H9 (cell line): Measurements from ENCODE around the gene CAT. TPM values are rescaled to one million over a fixed set of nuclear protein-coding genes. Genes with fewer than 3 reads are reported as not detected.

Experiments used
- DNase-seq: peaks from one replicate; pipeline ENCODE4 v3.0.0-alpha.2; 2017
- H2AFZ ChIP-seq: one replicate; pipeline ENCODE4 v1.6.1; 2013; ENCODE audit warnings: mild to moderate bottlenecking, low read length, control low read depth, moderate library complexity
- H2AK5ac ChIP-seq: 2 replicates; pipeline ENCODE4 v1.6.1; 2013; ENCODE audit warnings: low read length, control low read depth, mixed read lengths; ENCODE audit not compliant: insufficient read length
- H2BK120ac ChIP-seq: one replicate; pipeline ENCODE4 v1.6.1; 2013; ENCODE audit warnings: low read depth, mild to moderate bottlenecking, low read length, control low read depth, inconsistent platforms; ENCODE audit not compliant: poor library complexity, severe bottlenecking
- H2BK12ac ChIP-seq: 2 replicates; pipeline ENCODE4 v1.6.1; 2013; ENCODE audit warnings: low read length, control low read depth, mixed read lengths, low read depth; ENCODE audit not compliant: insufficient read length
- H2BK15ac ChIP-seq: 2 replicates; pipeline ENCODE4 v1.6.1; 2013; ENCODE audit warnings: low read depth, low read length, control low read depth
- H2BK20ac ChIP-seq: one replicate; pipeline ENCODE4 v1.6.1; 2013; ENCODE audit warnings: low read depth, mild to moderate bottlenecking, low read length, control low read depth, inconsistent platforms; ENCODE audit not compliant: poor library complexity, severe bottlenecking
- H2BK5ac ChIP-seq: 2 replicates; pipeline ENCODE4 v1.6.1; 2013; ENCODE audit warnings: low read length, control low read depth, mixed read lengths; ENCODE audit not compliant: insufficient read length
- H3K14ac ChIP-seq: 2 replicates; pipeline ENCODE4 v1.6.1; 2013; ENCODE audit warnings: low read length, control low read depth; ENCODE audit not compliant: insufficient read depth
- H3K18ac ChIP-seq: 2 replicates; pipeline ENCODE4 v1.6.1; 2013; ENCODE audit warnings: low read depth, mild to moderate bottlenecking, mixed read lengths, low read length, control low read depth; ENCODE audit not compliant: insufficient read length
- H3K23ac ChIP-seq: 2 replicates; pipeline ENCODE4 v1.6.1; 2013; ENCODE audit warnings: low read length, control low read depth, mixed read lengths, low read depth; ENCODE audit not compliant: insufficient read length
- H3K23me2 ChIP-seq: 2 replicates; pipeline ENCODE4 v1.6.1; 2013; ENCODE audit warnings: low read depth, mild to moderate bottlenecking, mixed read lengths, low read length, control low read depth; ENCODE audit not compliant: insufficient read length, poor library complexity, severe bottlenecking
- H3K27ac ChIP-seq: 2 replicates; pipeline ENCODE4 v1.5.1; 2013; ENCODE audit warnings: low read length, control low read depth, mixed read lengths, low read depth; ENCODE audit not compliant: insufficient read length
- H3K27me3 ChIP-seq: 2 replicates; pipeline ENCODE4 v1.6.1; 2013; ENCODE audit warnings: low read length, control low read depth, inconsistent platforms; ENCODE audit not compliant: insufficient read depth
- H3K4ac ChIP-seq: 2 replicates; pipeline ENCODE4 v1.6.1; 2013; ENCODE audit warnings: low read depth, mild to moderate bottlenecking, control low read depth, inconsistent platforms, low read length, moderate library complexity
- H3K4me1 ChIP-seq: 2 replicates; pipeline ENCODE4 v1.6.1; 2013; ENCODE audit warnings: low read length, control low read depth, inconsistent platforms; ENCODE audit not compliant: insufficient read depth
- H3K4me2 ChIP-seq: 2 replicates; pipeline ENCODE4 v1.6.1; 2013; ENCODE audit warnings: low read length, control low read depth, mixed read lengths; ENCODE audit not compliant: insufficient read length, insufficient read depth
- H3K56ac ChIP-seq: 2 replicates; pipeline ENCODE4 v1.6.1; 2013; ENCODE audit warnings: low read depth, mild to moderate bottlenecking, mixed read lengths, low read length, control low read depth; ENCODE audit not compliant: insufficient read length
- H3K79me1 ChIP-seq: 2 replicates; pipeline ENCODE4 v1.6.1; 2013; ENCODE audit warnings: low read depth, mild to moderate bottlenecking, moderate library complexity, low read length, control low read depth, inconsistent platforms; ENCODE audit not compliant: insufficient read depth, poor library complexity, severe bottlenecking
- H3K79me2 ChIP-seq: 2 replicates; pipeline ENCODE4 v1.6.1; 2013; ENCODE audit warnings: low read length, control low read depth, inconsistent platforms; ENCODE audit not compliant: insufficient read depth
- H3K9ac ChIP-seq: 2 replicates; pipeline ENCODE4 v1.6.1; 2013; ENCODE audit warnings: low read length, control low read depth, mixed read lengths; ENCODE audit not compliant: insufficient read length; ENCODE audit errors: extremely low read depth
- H3K9me3 ChIP-seq: one replicate; pipeline ENCODE4 v1.6.1; 2013; ENCODE audit warnings: low read depth, low read length, inconsistent platforms; ENCODE audit not compliant: control insufficient read depth
- H3T11ph ChIP-seq: one replicate; pipeline ENCODE4 v1.6.1; 2013; ENCODE audit warnings: mild to moderate bottlenecking, low read length, control low read depth, inconsistent platforms
- H4K20me1 ChIP-seq: one replicate; pipeline ENCODE4 v1.6.1; 2013; ENCODE audit not compliant: control insufficient read depth, insufficient read length, insufficient read depth
- H4K5ac ChIP-seq: 2 replicates; pipeline ENCODE4 v1.6.1; 2013; ENCODE audit warnings: low read depth, mild to moderate bottlenecking, mixed read lengths, low read length, control low read depth; ENCODE audit not compliant: insufficient read length
- H4K8ac ChIP-seq: replicated peaks from 2 replicates; pipeline ENCODE4 v1.6.1; 2013; ENCODE audit warnings: low read length, control low read depth, mixed read lengths, low read depth; ENCODE audit not compliant: insufficient read length
- H4K91ac ChIP-seq: 2 replicates; pipeline ENCODE4 v1.6.1; 2013; ENCODE audit warnings: low read depth, mild to moderate bottlenecking, moderate library complexity, mixed read lengths, low read length, control low read depth; ENCODE audit not compliant: insufficient read length
- H3K27ac Mint-ChIP-seq, 3 experiments: 2 replicates in 2 of 3; 3 replicates in 1 of 3; pipeline ENCODE4 v1.8.0; 2020 to 2021; ENCODE audit warnings: mixed read lengths in 3 of 3, mild to moderate bottlenecking in 1 of 3, moderate library complexity in 1 of 3
- H3K27me3 Mint-ChIP-seq: 2 replicates; pipeline ENCODE4 v1.8.0; 2021; ENCODE audit warnings: low read depth, mild to moderate bottlenecking, moderate library complexity, mixed read lengths
- H3K36me3 Mint-ChIP-seq, 3 experiments: 2 replicates in 2 of 3; 3 replicates in 1 of 3; pipeline ENCODE4 v1.8.0; 2020 to 2021; ENCODE audit warnings: low read depth in 3 of 3, mixed read lengths in 3 of 3; ENCODE audit not compliant: insufficient read depth in 1 of 3
- H3K4me1 Mint-ChIP-seq, 2 experiments: 2 replicates each; pipeline ENCODE4 v1.8.0; 2020; ENCODE audit warnings: mixed read lengths in 2 of 2
- H3K4me3 Mint-ChIP-seq, 2 experiments: 2 replicates in 1 of 2; 3 replicates in 1 of 2; pipeline ENCODE4 v1.8.0; 2020 to 2021; ENCODE audit warnings: mild to moderate bottlenecking in 2 of 2, mixed read lengths in 2 of 2, moderate library complexity in 1 of 2
- H3K9me3 Mint-ChIP-seq, 2 experiments: 2 replicates in 1 of 2; 3 replicates in 1 of 2; pipeline ENCODE4 v1.8.0; 2020; ENCODE audit warnings: mild to moderate bottlenecking in 2 of 2, mixed read lengths in 2 of 2, moderate library complexity in 1 of 2
- WGBS: extraction: QIAGEN DNeasy Blood & Tissue Kit; methylation state at CpG from one replicate; pipeline ENCODE4 v1.1.7; 2013; ENCODE audit warnings: missing lambda C conversion rate, low lambda C conversion rate, mixed read lengths; ENCODE audit not compliant: insufficient read length; ENCODE audit errors: extremely low coverage; 5-methylcytosine and 5-hydroxymethylcytosine counted together
- total RNA-seq: library from RNA; stranded (reverse); gene quantifications from 2 replicates; pipeline ENCODE4 v1.2.1, GENCODE V29; 2021
- TF ChIP-seq, protein P1 (sequence below): fragments of 200-600 bp; sonication (generic); conservative IDR thresholded peaks from 3 replicates; pipeline ENCODE4 v1.8.0; 2021; ENCODE audit warnings: antibody characterized with exemption, mild to moderate bottlenecking

CAT gene
- total RNA-seq, 1 experiment from 2014 or later = 9.9 TPM

DNA sequence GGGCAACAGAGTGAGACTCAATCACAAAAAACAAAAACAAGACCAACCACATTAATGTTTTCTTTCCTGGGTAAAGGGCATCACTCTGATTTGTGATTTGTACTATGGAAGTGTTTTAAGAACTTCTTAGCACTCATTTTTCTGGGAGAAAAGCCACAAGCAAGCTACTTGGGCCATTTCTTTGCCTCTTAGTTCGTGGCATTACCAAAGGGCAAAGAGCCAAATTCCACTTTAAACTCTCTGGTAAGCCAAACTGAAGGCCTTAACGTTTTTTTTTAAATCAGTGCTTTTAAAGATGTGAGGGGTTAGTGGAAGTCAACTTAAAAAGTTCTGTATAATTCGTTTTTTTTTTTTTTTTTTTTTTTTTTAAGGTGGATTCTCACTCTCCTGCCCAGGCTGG is 36.9 kb downstream of the CAT start:
- Histone ChIP-seq H2AK5ac (no peak overlapping the region), H3K4me2 (no peak overlapping the region), H2BK120ac (no peak overlapping the region), H3K9me3 (no peaks in the 10 kb centered on the region), H3T11ph (no peak overlapping the region), H2BK12ac (no peak overlapping the region), H3K9ac (no peak overlapping the region), H3K4me1 (no peaks in the 10 kb centered on the region), H4K5ac (no peak overlapping the region), H3K4ac (no peak overlapping the region), H4K8ac (no peak overlapping the region), H3K27me3 (no peaks in the 10 kb centered on the region), H3K27ac (no peak overlapping the region), H3K23ac (no peak overlapping the region), H2BK20ac (no peak overlapping the region), H2AFZ (no peak overlapping the region), H4K91ac (no peak overlapping the region), H2BK15ac (no peak overlapping the region), H3K56ac (no peak overlapping the region), H3K14ac (no peak overlapping the region), H3K79me1 (no peaks in the 10 kb centered on the region), H3K23me2 (no peaks in the 10 kb centered on the region), H2BK5ac (no peak overlapping the region), H3K79me2 (no peaks in the 10 kb centered on the region), H4K20me1 (no peaks in the 10 kb centered on the region), H3K18ac (no peak overlapping the region)
- WGBS = no CpG with 5 or more reads among the region's 3 CpGs
- TF ChIP-seq, protein P1, sequence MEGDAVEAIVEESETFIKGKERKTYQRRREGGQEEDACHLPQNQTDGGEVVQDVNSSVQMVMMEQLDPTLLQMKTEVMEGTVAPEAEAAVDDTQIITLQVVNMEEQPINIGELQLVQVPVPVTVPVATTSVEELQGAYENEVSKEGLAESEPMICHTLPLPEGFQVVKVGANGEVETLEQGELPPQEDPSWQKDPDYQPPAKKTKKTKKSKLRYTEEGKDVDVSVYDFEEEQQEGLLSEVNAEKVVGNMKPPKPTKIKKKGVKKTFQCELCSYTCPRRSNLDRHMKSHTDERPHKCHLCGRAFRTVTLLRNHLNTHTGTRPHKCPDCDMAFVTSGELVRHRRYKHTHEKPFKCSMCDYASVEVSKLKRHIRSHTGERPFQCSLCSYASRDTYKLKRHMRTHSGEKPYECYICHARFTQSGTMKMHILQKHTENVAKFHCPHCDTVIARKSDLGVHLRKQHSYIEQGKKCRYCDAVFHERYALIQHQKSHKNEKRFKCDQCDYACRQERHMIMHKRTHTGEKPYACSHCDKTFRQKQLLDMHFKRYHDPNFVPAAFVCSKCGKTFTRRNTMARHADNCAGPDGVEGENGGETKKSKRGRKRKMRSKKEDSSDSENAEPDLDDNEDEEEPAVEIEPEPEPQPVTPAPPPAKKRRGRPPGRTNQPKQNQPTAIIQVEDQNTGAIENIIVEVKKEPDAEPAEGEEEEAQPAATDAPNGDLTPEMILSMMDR = no peak
- H3K4me1 Mint-ChIP-seq = peaks cover 0 to 6% of the 10 kb centered on the region in 2 experiments; a peak in 2 of 4 replicates
- H3K9me3 Mint-ChIP-seq = no peaks in the 10 kb centered on the region
- H3K27ac Mint-ChIP-seq = no peak overlapping the region
- H3K27me3 Mint-ChIP-seq = peaks cover 2% of the 10 kb centered on the region
- H3K4me3 Mint-ChIP-seq = no peak overlapping the region; a peak in 1 of 5 replicates
- DNase-seq = no peak
- H3K36me3 Mint-ChIP-seq = peaks cover 0 to 28% (median 0%) of the 10 kb centered on the region in 3 experiments; a peak in 2 of 7 replicates
